ENCODE measurements around the gene SAAL1. TPM values are rescaled to one million over a fixed set of nuclear protein-coding genes. Genes with fewer than 3 reads are reported as not detected.

SAAL1 gene
- total RNA-seq, 4 donors from 2014 or later, result 0.77 to 29.9 (median 12.7) TPM

- DNase-seq, result no peak
- Histone ChIP-seq H3K27ac (no peak overlapping the region), H3K4me3 (no peak overlapping the region), H3K9me3 (no peaks in the 10 kb centered on the region), H3K36me3 (no peaks in the 10 kb centered on the region), H3K4me1 (no peaks in the 10 kb centered on the region), H3K27me3 (no peaks in the 10 kb centered on the region)
- intact Hi-C loops (cut with DNase I; ENCODE audit: low total_unique reads), result no loop called here
- TF ChIP-seq, protein P1, sequence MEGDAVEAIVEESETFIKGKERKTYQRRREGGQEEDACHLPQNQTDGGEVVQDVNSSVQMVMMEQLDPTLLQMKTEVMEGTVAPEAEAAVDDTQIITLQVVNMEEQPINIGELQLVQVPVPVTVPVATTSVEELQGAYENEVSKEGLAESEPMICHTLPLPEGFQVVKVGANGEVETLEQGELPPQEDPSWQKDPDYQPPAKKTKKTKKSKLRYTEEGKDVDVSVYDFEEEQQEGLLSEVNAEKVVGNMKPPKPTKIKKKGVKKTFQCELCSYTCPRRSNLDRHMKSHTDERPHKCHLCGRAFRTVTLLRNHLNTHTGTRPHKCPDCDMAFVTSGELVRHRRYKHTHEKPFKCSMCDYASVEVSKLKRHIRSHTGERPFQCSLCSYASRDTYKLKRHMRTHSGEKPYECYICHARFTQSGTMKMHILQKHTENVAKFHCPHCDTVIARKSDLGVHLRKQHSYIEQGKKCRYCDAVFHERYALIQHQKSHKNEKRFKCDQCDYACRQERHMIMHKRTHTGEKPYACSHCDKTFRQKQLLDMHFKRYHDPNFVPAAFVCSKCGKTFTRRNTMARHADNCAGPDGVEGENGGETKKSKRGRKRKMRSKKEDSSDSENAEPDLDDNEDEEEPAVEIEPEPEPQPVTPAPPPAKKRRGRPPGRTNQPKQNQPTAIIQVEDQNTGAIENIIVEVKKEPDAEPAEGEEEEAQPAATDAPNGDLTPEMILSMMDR (IDR thresholded peaks at IDR 0.05), result no peak
- TF ChIP-seq POLR2A (IDR thresholded peaks at IDR 0.05), result no peak
Observed at GRCh38 chr11:18067372-18067771, 38.5 kb downstream of the SAAL1 start.

GRCh38 chr11:18066626-18067025, 39.3 kb downstream of the SAAL1 start:
- H3K4me1 ChIP-seq, result no peaks in the 10 kb centered on the region
- intact Hi-C loops (cut with DNase I; ENCODE audit: low total_unique reads), result no loop called here
- no peak overlapping the region for H3K27ac ChIP-seq
- no peaks in the 10 kb centered on the region for H3K27me3 ChIP-seq
- no peaks in the 10 kb centered on the region for H3K9me3 ChIP-seq
- no peak for TF ChIP-seq POLR2A (IDR thresholded peaks at IDR 0.05)
- TF ChIP-seq, protein P1 (IDR thresholded peaks at IDR 0.05), result no peak
- no peaks in the 10 kb centered on the region for H3K36me3 ChIP-seq
- no peak for DNase-seq
- H3K4me3 ChIP-seq, result no peak overlapping the region

DNA sequence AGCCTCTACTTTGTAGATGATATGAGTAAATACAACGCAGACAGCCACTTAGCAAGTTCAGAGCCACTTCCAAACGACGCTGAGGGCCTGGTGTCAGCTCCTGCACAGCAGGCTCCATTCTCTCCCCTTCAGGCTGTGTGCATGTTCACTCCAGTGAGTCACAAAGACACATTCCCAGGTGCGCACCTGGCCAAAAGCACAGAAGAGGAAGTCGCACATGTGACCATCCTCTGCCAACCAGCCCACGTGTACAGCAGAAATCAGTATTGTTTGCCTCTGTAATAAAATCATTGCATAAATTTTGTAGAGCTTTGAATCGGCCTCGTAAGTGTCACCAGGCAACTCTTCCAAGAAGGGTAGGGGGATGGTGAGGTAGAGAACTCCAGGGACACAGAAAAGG, 40.3 kb downstream of the SAAL1 start:
- intact Hi-C loops (cut with DNase I; ENCODE audit: low total_unique reads), result no loop called here
- Histone ChIP-seq H3K27ac (no peak overlapping the region), H3K4me1 (no peaks in the 10 kb centered on the region), H3K9me3 (no peaks in the 10 kb centered on the region), H3K27me3 (no peaks in the 10 kb centered on the region), H3K4me3 (no peak overlapping the region), H3K36me3 (no peaks in the 10 kb centered on the region)
- no peak for DNase-seq
- TF ChIP-seq, protein P1 (IDR thresholded peaks at IDR 0.05), result no peak
- no peak for TF ChIP-seq POLR2A (IDR thresholded peaks at IDR 0.05)

DNA sequence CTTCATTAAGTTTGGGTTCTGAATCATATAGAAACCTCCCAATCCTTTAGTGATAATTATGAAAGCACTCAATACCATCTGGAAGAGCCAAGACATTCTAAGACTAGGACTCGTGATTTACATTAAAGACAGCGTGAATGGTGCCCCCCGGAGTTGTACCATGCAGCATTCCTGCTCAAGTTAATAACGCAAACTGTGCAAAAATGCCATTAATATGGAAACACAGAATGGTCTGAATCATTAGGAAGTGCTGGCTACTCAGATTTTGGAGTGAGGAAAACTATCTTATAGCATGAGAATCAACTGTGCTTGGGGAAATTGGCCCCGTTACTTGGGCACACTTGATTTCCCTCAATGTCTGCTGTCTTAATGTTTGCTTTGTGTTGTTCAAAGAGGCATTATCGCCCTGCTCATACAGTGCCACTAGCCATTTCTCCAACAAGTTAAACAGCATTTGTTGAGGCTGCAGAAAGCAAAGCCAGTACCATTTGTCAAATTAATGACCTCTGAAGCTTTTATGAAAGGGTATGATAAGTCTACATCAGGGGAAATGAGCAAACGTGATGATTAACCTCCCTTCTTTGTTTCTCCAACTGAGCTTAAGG, 41.3 kb downstream of the SAAL1 start:
- intact Hi-C loops (cut with DNase I; ENCODE audit: low total_unique reads), result no loop called here
- Histone ChIP-seq H3K4me1 (no peaks in the 10 kb centered on the region), H3K4me3 (no peak overlapping the region), H3K27ac (no peak overlapping the region), H3K36me3 (no peaks in the 10 kb centered on the region), H3K9me3 (no peaks in the 10 kb centered on the region), H3K27me3 (no peaks in the 10 kb centered on the region)
- no peak for DNase-seq
- TF ChIP-seq, protein P1 (IDR thresholded peaks at IDR 0.05), result no peak
- no peak for TF ChIP-seq POLR2A (IDR thresholded peaks at IDR 0.05)

- no peak overlapping the region for H3K27ac ChIP-seq
- intact Hi-C loops (cut with DNase I; ENCODE audit: low total_unique reads), result no loop called here
Observed at GRCh38 chr11:18063862-18064434, 41.9 kb downstream of the SAAL1 start.

More at GRCh38 chr11:18063862-18064434, 41.9 kb downstream of the SAAL1 start:
- Histone ChIP-seq H3K4me3 (no peak overlapping the region), H3K9me3 (no peaks in the 10 kb centered on the region), H3K27me3 (no peaks in the 10 kb centered on the region), H3K4me1 (no peaks in the 10 kb centered on the region), H3K36me3 (no peaks in the 10 kb centered on the region)
- no peak for DNase-seq
- no peak for TF ChIP-seq POLR2A (IDR thresholded peaks at IDR 0.05)
- TF ChIP-seq, protein P1 (IDR thresholded peaks at IDR 0.05), result no peak

All from uterus (tissue), 4 donors.